ENCODE results near the gene PABPC1L. TPM values are rescaled to one million over a fixed set of nuclear protein-coding genes. Genes with fewer than 3 reads are reported as not detected.

Gene PABPC1L
- total RNA-seq, 1 donor from 2014 or later: 18.3 TPM

- no peak for DNase-seq (ENCODE audit: low read depth)
Observed at GRCh38 chr20:44942264-44942973, 32.6 kb downstream of the PABPC1L start.

GRCh38 chr20:44943828-44944227, 34.0 kb downstream of the PABPC1L start:
- no peak for DNase-seq (ENCODE audit: low read depth)

- no peak for DNase-seq (ENCODE audit: low read depth)
Observed at GRCh38 chr20:44945261-44945660, 35.4 kb downstream of the PABPC1L start.

GRCh38 chr20:44946271-44946852, 36.5 kb downstream of the PABPC1L start:
- DNase-seq (ENCODE audit: low read depth): peak; percentile 43

- DNase-seq (ENCODE audit: low read depth): no peak
Observed at GRCh38 chr20:44948107-44948506, 38.2 kb downstream of the PABPC1L start.

DNA sequence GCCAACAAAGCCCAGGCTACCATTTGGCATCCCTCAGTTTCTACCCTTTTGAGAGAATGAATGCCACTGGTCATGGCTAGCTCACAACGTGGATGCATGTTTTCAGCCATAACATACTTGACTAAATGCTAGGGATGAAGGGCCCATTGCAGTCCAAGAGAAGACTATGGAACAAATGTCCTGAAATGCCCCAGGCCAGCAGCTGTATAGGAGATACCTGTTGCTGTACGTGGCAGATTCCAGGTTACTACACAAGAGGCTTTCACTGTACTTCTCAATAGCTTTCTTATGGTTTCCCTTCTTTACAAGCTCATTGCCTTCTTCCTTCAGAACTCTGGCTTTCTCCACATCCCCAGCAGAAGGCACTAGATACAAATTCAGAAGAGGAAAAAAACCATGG, 38.7 kb downstream of the PABPC1L start:
- no peak for DNase-seq (ENCODE audit: low read depth)

- no peak for DNase-seq (ENCODE audit: low read depth)
Observed at GRCh38 chr20:44950368-44950767, 40.5 kb downstream of the PABPC1L start.

DNA sequence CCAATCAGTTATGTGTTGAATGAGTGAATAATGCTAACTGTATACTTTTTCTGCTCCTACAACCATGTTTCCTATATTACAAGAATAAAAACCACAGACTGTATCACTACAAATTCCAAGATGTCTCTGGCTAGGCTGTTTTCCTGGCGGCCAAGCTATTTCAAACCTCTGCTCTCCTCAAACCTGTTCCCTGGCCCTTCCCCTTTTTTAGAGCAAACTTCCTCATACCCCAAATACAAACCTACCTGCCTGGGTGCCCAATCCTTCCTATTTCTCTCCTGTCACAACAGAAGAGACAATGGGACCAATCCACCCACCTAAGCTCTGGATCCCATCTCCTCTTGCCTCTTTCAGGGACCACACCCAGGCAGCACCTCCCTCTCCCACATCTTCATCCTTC, 42.9 kb downstream of the PABPC1L start:
- no peak for DNase-seq (ENCODE audit: low read depth)

- DNase-seq (ENCODE audit: low read depth): no peak
Observed at GRCh38 chr20:44954211-44954610, 44.4 kb downstream of the PABPC1L start.

DNA sequence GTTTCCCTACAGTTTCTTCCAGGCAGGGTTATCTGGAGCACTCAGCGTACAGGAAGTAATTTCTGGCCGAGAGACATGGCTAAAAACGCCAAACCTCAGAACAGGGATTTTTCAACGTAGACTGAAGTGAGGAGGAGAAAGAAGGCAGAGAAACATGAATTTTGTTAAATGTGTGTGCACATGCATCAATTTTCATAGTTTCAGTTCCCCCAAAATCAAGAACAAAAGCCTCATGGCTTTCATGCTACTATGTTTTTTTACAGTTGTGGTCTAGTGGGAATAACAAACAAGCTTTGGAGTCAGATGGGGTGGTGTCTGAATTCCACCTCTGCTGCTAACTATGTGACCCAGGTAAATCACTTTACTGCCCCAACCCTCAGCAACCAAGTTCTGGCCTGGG, 45.4 kb downstream of the PABPC1L start:
- DNase-seq (ENCODE audit: low read depth): no peak

- DNase-seq (ENCODE audit: low read depth): no peak
Observed at GRCh38 chr20:44956410-44956809, 46.5 kb downstream of the PABPC1L start.

DNA sequence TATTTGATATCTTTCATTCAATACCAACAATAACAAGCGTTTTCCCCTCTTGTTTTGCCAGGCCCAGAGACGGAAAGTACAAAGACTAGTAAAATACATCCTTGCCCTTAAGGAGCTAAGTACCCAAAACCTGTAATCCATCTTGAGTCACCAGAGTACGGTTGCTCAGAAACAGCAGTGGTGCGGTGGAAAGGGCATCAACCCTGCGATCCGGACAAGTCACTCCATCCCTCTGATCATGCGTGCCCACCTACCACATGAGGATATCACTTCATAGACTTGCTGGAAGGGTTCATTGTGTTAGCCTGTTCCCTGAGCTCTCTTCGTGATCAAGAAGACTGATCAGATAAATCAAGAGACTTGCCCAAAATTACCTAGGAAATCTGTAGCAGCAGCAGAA, 48.4 kb downstream of the PABPC1L start:
- DNase-seq (ENCODE audit: low read depth): no peak

DNA sequence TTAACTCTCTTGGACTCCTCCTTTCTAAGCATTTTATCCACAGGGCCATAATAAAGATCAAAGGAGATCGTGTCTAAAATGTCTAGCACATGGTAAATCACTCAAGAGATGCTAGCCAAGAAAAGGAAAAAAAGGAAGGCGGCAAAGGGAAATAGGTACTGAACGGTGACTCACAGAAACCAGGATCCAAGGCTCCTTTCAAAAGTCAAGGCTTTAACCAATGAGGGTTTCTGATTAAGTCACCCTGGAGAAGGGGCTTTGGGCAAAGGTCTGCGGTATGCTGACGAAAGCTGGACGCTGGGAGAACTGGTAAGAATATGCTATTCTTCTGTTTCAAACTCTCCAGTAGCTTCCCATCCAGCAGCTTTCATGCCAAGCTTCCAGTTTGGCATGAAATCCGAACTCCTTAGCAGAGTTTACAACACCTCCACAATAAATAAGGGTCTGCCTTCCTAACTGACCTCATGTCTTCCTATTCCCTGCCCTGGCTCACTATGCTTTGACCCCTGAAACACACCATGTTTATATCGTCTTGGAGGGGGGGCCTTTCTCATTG, 49.3 kb downstream of the PABPC1L start:
- peak; percentile 61 for DNase-seq (ENCODE audit: low read depth)

DNA sequence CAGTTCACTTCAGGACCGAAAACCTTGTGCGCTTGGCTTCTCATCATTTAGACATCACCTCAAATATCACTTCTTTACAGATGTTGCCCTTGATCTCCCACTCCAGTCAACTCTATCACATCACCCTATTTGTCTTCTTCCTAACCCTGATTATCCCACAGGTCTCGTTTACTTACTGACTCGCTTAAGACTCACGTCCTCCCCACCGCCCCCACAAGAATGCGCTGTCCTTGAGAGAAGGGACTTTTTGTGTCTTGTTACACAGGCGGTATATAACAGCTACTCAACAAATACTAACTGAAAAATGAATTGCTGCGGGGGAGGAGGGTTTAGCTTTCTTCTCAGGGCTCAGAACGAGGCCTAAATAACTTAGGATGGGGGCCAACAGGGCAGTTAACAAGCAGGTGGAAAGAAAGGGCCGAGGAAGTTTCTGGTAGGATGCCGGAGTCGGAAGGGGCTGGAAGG, 49.8 kb downstream of the PABPC1L start:
- peak; percentile 71 for DNase-seq (ENCODE audit: low read depth)

GRCh38 chr20:44960103-44960852, 50.4 kb downstream of the PABPC1L start, which contains the start of gene TOMM34:
Gene TOMM34, minus strand, starts transcription at chr20:44960397. Its CDS starts 64 bp downstream, at chr20:44960333.
- peak; percentile 71 for DNase-seq (ENCODE audit: low read depth)

- no peak for DNase-seq (ENCODE audit: low read depth)
Observed at GRCh38 chr20:44961011-44961869, 51.4 kb downstream of the PABPC1L start.

- peak; percentile 34 for DNase-seq (ENCODE audit: low read depth)
Observed at GRCh38 chr20:44961870-44962267, 52.0 kb downstream of the PABPC1L start.

DNA sequence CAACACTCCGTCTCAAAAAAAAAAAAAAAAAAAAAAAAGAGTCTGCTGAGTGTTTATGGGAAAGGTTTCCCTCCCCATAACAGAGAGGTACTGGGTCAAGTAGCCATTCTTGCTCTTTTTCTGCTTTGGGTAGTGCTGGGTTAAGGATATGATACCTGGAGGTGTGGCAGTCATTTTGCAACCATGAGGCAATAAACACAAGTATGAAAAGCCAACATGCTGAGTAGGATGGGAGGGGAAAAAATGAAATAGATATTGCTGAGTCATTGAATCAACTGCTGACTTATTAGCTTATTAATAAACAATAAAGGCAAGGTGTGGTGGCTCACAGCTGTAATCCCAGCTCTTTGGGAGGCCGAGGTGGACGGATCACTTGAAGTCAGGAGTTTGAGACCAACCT, 52.6 kb downstream of the PABPC1L start:
- DNase-seq (ENCODE audit: low read depth): no peak

- no peak for DNase-seq (ENCODE audit: low read depth)
Observed at GRCh38 chr20:44963325-44964215, 53.7 kb downstream of the PABPC1L start.

DNA sequence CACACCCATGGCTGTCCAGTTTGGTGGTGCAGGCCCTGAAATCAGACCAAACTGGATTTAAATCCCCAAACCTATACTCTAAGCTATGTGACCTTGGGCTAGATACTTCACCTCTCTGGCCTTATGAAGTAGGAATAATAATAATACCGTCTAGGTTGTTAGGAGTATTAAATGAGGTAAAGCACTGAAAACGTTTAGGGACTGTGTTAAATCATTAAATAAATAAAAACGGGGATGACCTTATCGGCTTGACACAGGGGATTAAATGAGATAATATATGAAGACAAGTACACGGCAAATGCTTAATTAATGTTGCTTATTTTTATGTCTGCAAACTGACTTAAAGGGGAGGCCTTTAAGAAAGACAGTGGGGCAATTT, 55.8 kb downstream of the PABPC1L start:
- DNase-seq (ENCODE audit: low read depth): no peak

All from renal cortical epithelial cell (primary cell).